ENCODE measurements around the gene VKORC1L1. TPM values are rescaled to one million over a fixed set of nuclear protein-coding genes. Genes with fewer than 3 reads are reported as not detected.
"Not testable (repeated sequence)": the region's sequence is repeated elsewhere in the genome, so short reads cannot be mapped to it uniquely, and the experiment has no call there.

The VKORC1L1 gene
- total RNA-seq, 1 donor from 2014 or later: 15.2 TPM

- intact Hi-C loops (cut with DNase I): no loop called here
- TF ChIP-seq CTCF (IDR thresholded peaks at IDR 0.05) (no peak), POLR2AphosphoS5 (IDR thresholded peaks at IDR 0.05; ENCODE audit: insufficient read depth in 1 of 2, low read depth in 1 of 2) (no peak), POLR2A (IDR thresholded peaks at IDR 0.05) (no peak)
- Histone ChIP-seq H3K36me3 (peaks cover 0 to 16% of the 10 kb centered on the region in 2 donors), H3K27ac (no peak overlapping the region), H3K4me3 (no peak overlapping the region), H3K4me1 (no peaks in the 10 kb centered on the region), H3K27me3 (no peaks in the 10 kb centered on the region), H3K9me3 (no peaks in the 10 kb centered on the region)
- DNase-seq (ENCODE audit: extremely low spot score in 2 of 2): peak in 1 of 2 donors; percentile 56
Measured at GRCh38 chr7:65953890-65954450, 81.1 kb downstream of the VKORC1L1 start.

GRCh38 chr7:65955718-65956117 is 82.8 kb downstream of the VKORC1L1 start:
- TF ChIP-seq POLR2AphosphoS5 (IDR thresholded peaks at IDR 0.05; ENCODE audit: insufficient read depth in 1 of 2, low read depth in 1 of 2): no peak
- TF ChIP-seq CTCF (IDR thresholded peaks at IDR 0.05): no peak
- TF ChIP-seq POLR2A (IDR thresholded peaks at IDR 0.05): no peak
- no peaks in the 10 kb centered on the region for H3K4me1 ChIP-seq
- H3K36me3 ChIP-seq: peaks cover 0 to 29% of the 10 kb centered on the region in 2 donors
- no peak overlapping the region for H3K27ac ChIP-seq
- intact Hi-C loops (cut with DNase I): no loop called here
- no peaks in the 10 kb centered on the region for H3K27me3 ChIP-seq
- DNase-seq (ENCODE audit: extremely low spot score in 2 of 2): peak in 1 of 2 donors; percentile 10
- no peak overlapping the region for H3K4me3 ChIP-seq
- no peaks in the 10 kb centered on the region for H3K9me3 ChIP-seq

- Histone ChIP-seq H3K27me3 (no peaks in the 10 kb centered on the region), H3K27ac (no peak overlapping the region), H3K4me1 (no peaks in the 10 kb centered on the region), H3K9me3 (no peaks in the 10 kb centered on the region), H3K4me3 (no peak overlapping the region), H3K36me3 (peaks cover 0 to 49% of the 10 kb centered on the region in 2 donors)
- intact Hi-C loops (cut with DNase I): no loop called here
- DNase-seq (ENCODE audit: extremely low spot score in 2 of 2): no peak
- no peak for TF ChIP-seq POLR2AphosphoS5 (IDR thresholded peaks at IDR 0.05; ENCODE audit: insufficient read depth in 1 of 2, low read depth in 1 of 2)
- no peak for TF ChIP-seq CTCF (IDR thresholded peaks at IDR 0.05)
- no peak for TF ChIP-seq POLR2A (IDR thresholded peaks at IDR 0.05)
Measured at GRCh38 chr7:65960351-65961074, 87.6 kb downstream of the VKORC1L1 start.

- intact Hi-C loops (cut with DNase I): no loop called here
- peaks cover 0 to 64% of the 10 kb centered on the region in 2 donors for H3K36me3 ChIP-seq
Measured at GRCh38 chr7:65962033-65962432, 89.2 kb downstream of the VKORC1L1 start.

GRCh38 chr7:65964671-65965070 is 91.8 kb downstream of the VKORC1L1 start:
- intact Hi-C loops (cut with DNase I); DNase-seq (ENCODE audit: extremely low spot score in 2 of 2); H3K9me3 ChIP-seq; H3K27me3 ChIP-seq; H3K4me3 ChIP-seq; H3K4me1 ChIP-seq; H3K27ac ChIP-seq: not testable (repeated sequence)
- peaks cover 0 to 87% of the 10 kb centered on the region in 2 donors for H3K36me3 ChIP-seq

More at GRCh38 chr7:65962033-65962432, 89.2 kb downstream of the VKORC1L1 start:
- no peaks in the 10 kb centered on the region for H3K9me3 ChIP-seq
- no peak for DNase-seq (ENCODE audit: extremely low spot score in 2 of 2)
- no peak for TF ChIP-seq POLR2A (IDR thresholded peaks at IDR 0.05)
- no peak overlapping the region for H3K27ac ChIP-seq
- H3K27me3 ChIP-seq: no peaks in the 10 kb centered on the region
- no peak overlapping the region for H3K4me3 ChIP-seq
- no peaks in the 10 kb centered on the region for H3K4me1 ChIP-seq

- Histone ChIP-seq H3K4me3 (no peak overlapping the region), H3K27ac (no peak overlapping the region), H3K36me3 (peaks cover 0 to 90% of the 10 kb centered on the region in 2 donors), H3K27me3 (no peaks in the 10 kb centered on the region), H3K4me1 (no peaks in the 10 kb centered on the region), H3K9me3 (no peaks in the 10 kb centered on the region)
- no peak for TF ChIP-seq CTCF (IDR thresholded peaks at IDR 0.05)
- TF ChIP-seq POLR2AphosphoS5 (IDR thresholded peaks at IDR 0.05; ENCODE audit: insufficient read depth in 1 of 2, low read depth in 1 of 2): no peak
- TF ChIP-seq POLR2A (IDR thresholded peaks at IDR 0.05): no peak
- DNase-seq (ENCODE audit: extremely low spot score in 2 of 2): no peak
- intact Hi-C loops (cut with DNase I): no loop called here
Measured at GRCh38 chr7:65966146-65966545, 93.3 kb downstream of the VKORC1L1 start.

All from vagina (tissue), 2 donors.